OCI-LY7 (cell line): Measurements from ENCODE around the gene ITGB2. TPM values are rescaled to one million over a fixed set of nuclear protein-coding genes. Genes with fewer than 3 reads are reported as not detected.
A peak's percentile ranks its signal among the peaks of the same experiment; 100 is the strongest.

ENCODE experiments used
- BruUV-seq: library from RNA; stranded (reverse); fragments of 400-500 nt; replicated peaks from 2 replicates; lab custom pipeline; 2021; lab: Mats Ljungman, UMichigan
- CTCF ChIA-PET: fragments of 300-600 bp; sonication (Branson Sonifier 250); formaldehyde crosslinking; loops from one replicate; lab custom pipeline; 2022; ENCODE audit warnings: antibody characterized with exemption; ENCODE audit not compliant: unreplicated experiment; lab: Charles Lee
- POLR2A ChIA-PET: fragments of 300-600 bp; sonication (Branson Sonifier 250); formaldehyde crosslinking; loops from one replicate; lab custom pipeline; 2022; ENCODE audit warnings: antibody characterized with exemption; lab: Charles Lee
- DNase-seq: peaks from one replicate; pipeline ENCODE4 v3.0.0-alpha.2; 2015; ENCODE audit warnings: low spot score
- H2AFZ ChIP-seq: fragments of 200-600 bp; sonication (generic), shearing (Covaris generic); 2 replicates; pipeline ENCODE4 v1.6.1; 2014; ENCODE audit warnings: mild to moderate bottlenecking, antibody characterized with exemption, low read length, moderate library complexity
- H3K27ac ChIP-seq: fragments of 200-600 bp; sonication (generic); 2 replicates; pipeline ENCODE4 v1.5.1; 2014; ENCODE audit warnings: mixed run types, low read depth, mild to moderate bottlenecking, moderate library complexity, low read length, inconsistent platforms; ENCODE audit not compliant: poor library complexity, severe bottlenecking
- H3K36me3 ChIP-seq: fragments of 200-600 bp; sonication (generic); 2 replicates; pipeline ENCODE4 v1.6.1; 2014; ENCODE audit warnings: mild to moderate bottlenecking, antibody characterized with exemption, low read length, moderate library complexity, mixed read lengths; ENCODE audit not compliant: insufficient read depth
- H3K4me1 ChIP-seq: fragments of 200-600 bp; sonication (generic); 2 replicates; pipeline ENCODE4 v1.5.1; 2014; ENCODE audit warnings: mild to moderate bottlenecking, low read length; ENCODE audit not compliant: insufficient read depth, poor library complexity, severe bottlenecking
- H3K4me2 ChIP-seq: fragments of 200-600 bp; sonication (generic); 2 replicates; pipeline ENCODE4 v1.6.1; 2014; ENCODE audit warnings: mild to moderate bottlenecking, low read length
- H3K4me3 ChIP-seq: fragments of 200-600 bp; sonication (generic); 2 replicates; pipeline ENCODE4 v1.5.1; 2014; ENCODE audit warnings: mild to moderate bottlenecking, low read depth, low read length; ENCODE audit not compliant: poor library complexity, severe bottlenecking
- H3K79me2 ChIP-seq: fragments of 200-600 bp; sonication (generic); 2 replicates; pipeline ENCODE4 v1.6.1; 2016; ENCODE audit warnings: low read depth, mild to moderate bottlenecking, low read length, moderate library complexity, mixed read lengths; ENCODE audit not compliant: insufficient read depth
- H3K9me2 ChIP-seq: fragments of 200-600 bp; sonication (generic); 2 replicates; pipeline ENCODE4 v1.6.1; 2016; ENCODE audit warnings: mild to moderate bottlenecking, low read length, mixed read lengths; ENCODE audit not compliant: insufficient read depth
- H3K9me3 ChIP-seq: fragments of 200-600 bp; sonication (generic); 2 replicates; pipeline ENCODE4 v1.6.1; 2014; ENCODE audit warnings: mild to moderate bottlenecking, mixed run types, low read length, mixed read lengths
- H4K20me1 ChIP-seq: fragments of 200-600 bp; sonication (generic); 2 replicates; pipeline ENCODE4 v1.6.1; 2014; ENCODE audit warnings: mild to moderate bottlenecking, antibody characterized with exemption, low read length, moderate library complexity, mixed read lengths; ENCODE audit not compliant: insufficient read depth
- CTCF ChIP-seq: fragments of 200-600 bp; sonication (generic); conservative IDR thresholded peaks from 2 replicates; pipeline ENCODE4 v1.5.1; 2014; ENCODE audit warnings: mild to moderate bottlenecking, antibody characterized with exemption, low read length, moderate library complexity, mixed read lengths
- EZH2phosphoT487 ChIP-seq: fragments of 200-600 bp; sonication (generic); IDR thresholded peaks from 2 replicates; pipeline ENCODE4 v1.6.1; 2018; ENCODE audit warnings: low read depth, borderline replicate concordance, mild to moderate bottlenecking, mixed run types, antibody characterized with exemption, low read length, moderate library complexity, mixed read lengths
- intact Hi-C: fragments of 100-400 bp; cut with micrococcal nuclease; formaldehyde crosslinking; loops from one replicate; pipeline ENCODE4 v1.10.0; 2022; ENCODE audit not compliant: unreplicated experiment
- total RNA-seq, 2 experiments: library from RNA; depleted of rRNA in 1 of 2; stranded (reverse); fragments of >200 nt in 1 of 2; shearing (Covaris generic) in 1 of 2; gene quantifications; 2 replicates each; pipeline ENCODE4 v1.2.3, GENCODE V29; 2014 to 2022

The ITGB2 gene
- total RNA-seq, 2 experiments from 2014 or later = 11.6 to 78.9 TPM

GRCh38 chr21:44869781-44870747, 50.6 kb downstream of the ITGB2 start:
- no peak overlapping the region for H3K4me3 ChIP-seq
- CTCF ChIA-PET = no interaction called here
- intact Hi-C loops = no loop called here
- peaks cover 34% of the 10 kb centered on the region; the same call in 1 of the 2 replicates for H3K79me2 ChIP-seq
- TSS peak; percentile 36 for BruUV-seq
- H4K20me1 ChIP-seq = peaks cover 12% of the 10 kb centered on the region; the same call in 1 of the 2 replicates
- no peak overlapping the region for H2AFZ ChIP-seq
- H3K9me2 ChIP-seq = no peaks in the 10 kb centered on the region
- no peaks in the 10 kb centered on the region for H3K9me3 ChIP-seq
- POLR2A ChIA-PET = no interaction called here
- no peak for DNase-seq
- H3K4me2 ChIP-seq = no peak overlapping the region
- H3K4me1 ChIP-seq = peaks cover 35% of the 10 kb centered on the region
- no peak overlapping the region for H3K27ac ChIP-seq
- TF ChIP-seq EZH2phosphoT487 (no peak), CTCF (no peak)
- H3K36me3 ChIP-seq = peaks cover 5% of the 10 kb centered on the region; the same call in 1 of the 2 replicates

- POLR2A ChIA-PET = no interaction called here
- H2AFZ ChIP-seq = no peak overlapping the region
- H3K4me1 ChIP-seq = peaks cover 23% of the 10 kb centered on the region
- TF ChIP-seq CTCF (no peak), EZH2phosphoT487 (no peak)
- H3K4me2 ChIP-seq = no peak overlapping the region
- CTCF ChIA-PET = no interaction called here
- no peak for DNase-seq
- peaks cover 12% of the 10 kb centered on the region; the same call in 1 of the 2 replicates for H4K20me1 ChIP-seq
- H3K36me3 ChIP-seq = peaks cover 11% of the 10 kb centered on the region; the same call in 1 of the 2 replicates
- BruUV-seq = no TSS peak
- intact Hi-C loops = no loop called here
- H3K27ac ChIP-seq = no peak overlapping the region
- H3K79me2 ChIP-seq = peaks cover 34% of the 10 kb centered on the region; the same call in 1 of the 2 replicates
- no peaks in the 10 kb centered on the region for H3K9me2 ChIP-seq
- H3K4me3 ChIP-seq = no peak overlapping the region
- no peaks in the 10 kb centered on the region for H3K9me3 ChIP-seq
Observed at GRCh38 chr21:44868707-44869106, 52.0 kb downstream of the ITGB2 start.
